Heart left ventricle (tissue), 13 donors: Measurements from ENCODE around the gene INPP4A.

Experiments
- CTCF ChIP-seq, 12 donors: fragments of 200-600 bp; sonication (generic) in 4 of 12; IDR thresholded peaks; one replicate each; pipeline versions ENCODE4 v1.5.0 to v1.8.0; 2018 to 2022; ENCODE audit warnings: antibody characterized with exemption in 12 of 12, mild to moderate bottlenecking in 5 of 12
- POLR2A ChIP-seq, 2 donors: fragments of 450-650 bp; IDR thresholded peaks; one replicate each; pipeline ENCODE4 v1.6.1; 2017; ENCODE audit warnings: antibody characterized with exemption in 2 of 2, mild to moderate bottlenecking in 2 of 2, moderate library complexity in 2 of 2
- donor health status: ischemic (EF 13 %, LVEDD 7.1; RV severe dilation, severe dysfunction).
- donor health status: DM: no; HTN: yes; CAD: no.
- donor health status: DM: no; HTN: no; CAD: no.
- donor health status: ischemic (EF 25% LVEDD 6.9; RV normal size, moderate dysfunction).
- donor health status: ischemic (EF 25% LVEDD 5.7; RV mildly dilated, moderate dysfunction).
- donor health status: ischemic (EF 35%, LVEDD 5.7; RV mildly dilated, moderate dysfunction).
- donor health status: nonischemic (EF 11% LVEDD 7.7; RV severe dilation, severe dysfunction).
- donor health status: DM: yes; HTN: yes; CAD: no.
- donor health status: PGD.
- donor health status: ischemic (EF 29% LVEDD 5.4; RV normal size, mild dysfunction).
- donor health status: nonischemic (EF 23%, LVEDD 6.1; RV moderate dilation, normal function).

- TF ChIP-seq CTCF (IDR thresholded peaks at IDR 0.05) (no peak), POLR2A (IDR thresholded peaks at IDR 0.05) (no peak)
Measured at GRCh38 chr2:98471402-98472131, 26.9 kb downstream of the INPP4A start.
